DND-41 (cell line): ENCODE measurements around the gene CHRNA1.

Experiments
- EZH2 ChIP-seq: IDR thresholded peaks from 3 replicates; pipeline ENCODE4 v1.6.1; 2012; ENCODE audit warnings: borderline replicate concordance, low read depth, mild to moderate bottlenecking, moderate library complexity, low read length, inconsistent platforms; ENCODE audit not compliant: severe bottlenecking
- TF ChIP-seq, protein P1 (sequence below): IDR thresholded peaks from 2 replicates; pipeline ENCODE4 v1.5.1; 2012; ENCODE audit warnings: borderline replicate concordance, low read length, moderate library complexity, mild to moderate bottlenecking; ENCODE audit not compliant: poor library complexity, severe bottlenecking; ENCODE audit errors: extremely low read depth

DNA sequence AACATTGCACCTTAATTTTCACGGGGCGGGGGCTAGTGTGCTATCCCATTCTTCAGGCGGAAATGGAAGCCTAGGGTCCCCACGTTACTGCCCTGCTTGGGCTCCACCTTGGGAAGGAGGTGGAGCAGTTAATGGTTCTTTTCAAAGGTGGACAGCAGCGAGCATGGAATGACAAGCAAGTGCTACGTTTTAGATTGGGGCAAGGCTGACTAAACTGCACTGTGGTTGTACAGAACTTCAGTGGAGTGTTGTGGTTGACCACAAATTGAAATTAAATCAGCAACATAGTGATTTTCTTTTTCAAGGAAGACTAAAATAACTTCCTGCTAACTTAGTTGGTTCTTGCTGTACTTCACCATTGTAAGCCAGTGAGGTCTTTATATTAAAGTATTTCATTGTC, 47.0 kb downstream of the CHRNA1 start:
- TF ChIP-seq, protein P1, sequence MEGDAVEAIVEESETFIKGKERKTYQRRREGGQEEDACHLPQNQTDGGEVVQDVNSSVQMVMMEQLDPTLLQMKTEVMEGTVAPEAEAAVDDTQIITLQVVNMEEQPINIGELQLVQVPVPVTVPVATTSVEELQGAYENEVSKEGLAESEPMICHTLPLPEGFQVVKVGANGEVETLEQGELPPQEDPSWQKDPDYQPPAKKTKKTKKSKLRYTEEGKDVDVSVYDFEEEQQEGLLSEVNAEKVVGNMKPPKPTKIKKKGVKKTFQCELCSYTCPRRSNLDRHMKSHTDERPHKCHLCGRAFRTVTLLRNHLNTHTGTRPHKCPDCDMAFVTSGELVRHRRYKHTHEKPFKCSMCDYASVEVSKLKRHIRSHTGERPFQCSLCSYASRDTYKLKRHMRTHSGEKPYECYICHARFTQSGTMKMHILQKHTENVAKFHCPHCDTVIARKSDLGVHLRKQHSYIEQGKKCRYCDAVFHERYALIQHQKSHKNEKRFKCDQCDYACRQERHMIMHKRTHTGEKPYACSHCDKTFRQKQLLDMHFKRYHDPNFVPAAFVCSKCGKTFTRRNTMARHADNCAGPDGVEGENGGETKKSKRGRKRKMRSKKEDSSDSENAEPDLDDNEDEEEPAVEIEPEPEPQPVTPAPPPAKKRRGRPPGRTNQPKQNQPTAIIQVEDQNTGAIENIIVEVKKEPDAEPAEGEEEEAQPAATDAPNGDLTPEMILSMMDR = no peak
- TF ChIP-seq EZH2 = no peak
